Sigmoid colon (tissue), 3 donors: ENCODE results near the gene SH3RF3.

ENCODE experiments used
- POLR2A ChIP-seq, 2 donors: fragments of 450-650 bp; IDR thresholded peaks; one replicate each; pipeline ENCODE4 v1.6.1; 2016; ENCODE audit warnings: antibody characterized with exemption in 2 of 2, mild to moderate bottlenecking in 2 of 2, moderate library complexity in 2 of 2
- TF ChIP-seq, protein P1 (sequence below), 4 experiments: fragments of 450-650 bp in 3 of 4; fragments of 200-600 bp in 1 of 4; IDR thresholded peaks; one replicate each; pipeline ENCODE4 v1.5.1; 2016 to 2019; ENCODE audit warnings: antibody characterized with exemption in 4 of 4, mild to moderate bottlenecking in 3 of 4, moderate library complexity in 2 of 4

DNA sequence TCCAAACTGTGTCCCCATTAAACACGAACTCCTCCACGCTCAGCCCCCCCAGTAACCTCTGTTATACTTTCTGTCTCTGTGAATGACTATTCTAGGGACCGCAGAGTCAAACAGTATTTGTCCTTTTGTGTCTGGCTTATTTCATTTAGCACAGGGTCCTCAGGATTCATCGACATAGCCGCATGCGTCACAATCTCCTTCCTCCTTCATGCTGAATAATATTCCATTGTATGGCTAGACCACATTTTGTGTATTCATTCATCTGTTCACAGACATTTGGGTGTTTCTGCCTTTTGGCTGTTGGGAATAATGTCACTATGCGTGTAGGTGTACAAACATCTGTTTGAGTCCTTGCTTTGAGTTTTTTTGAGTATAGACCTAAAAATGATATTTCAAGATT, 80.9 kb downstream of the SH3RF3 start:
- no peak for TF ChIP-seq POLR2A (IDR thresholded peaks at IDR 0.05)
- TF ChIP-seq, protein P1, sequence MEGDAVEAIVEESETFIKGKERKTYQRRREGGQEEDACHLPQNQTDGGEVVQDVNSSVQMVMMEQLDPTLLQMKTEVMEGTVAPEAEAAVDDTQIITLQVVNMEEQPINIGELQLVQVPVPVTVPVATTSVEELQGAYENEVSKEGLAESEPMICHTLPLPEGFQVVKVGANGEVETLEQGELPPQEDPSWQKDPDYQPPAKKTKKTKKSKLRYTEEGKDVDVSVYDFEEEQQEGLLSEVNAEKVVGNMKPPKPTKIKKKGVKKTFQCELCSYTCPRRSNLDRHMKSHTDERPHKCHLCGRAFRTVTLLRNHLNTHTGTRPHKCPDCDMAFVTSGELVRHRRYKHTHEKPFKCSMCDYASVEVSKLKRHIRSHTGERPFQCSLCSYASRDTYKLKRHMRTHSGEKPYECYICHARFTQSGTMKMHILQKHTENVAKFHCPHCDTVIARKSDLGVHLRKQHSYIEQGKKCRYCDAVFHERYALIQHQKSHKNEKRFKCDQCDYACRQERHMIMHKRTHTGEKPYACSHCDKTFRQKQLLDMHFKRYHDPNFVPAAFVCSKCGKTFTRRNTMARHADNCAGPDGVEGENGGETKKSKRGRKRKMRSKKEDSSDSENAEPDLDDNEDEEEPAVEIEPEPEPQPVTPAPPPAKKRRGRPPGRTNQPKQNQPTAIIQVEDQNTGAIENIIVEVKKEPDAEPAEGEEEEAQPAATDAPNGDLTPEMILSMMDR (IDR thresholded peaks at IDR 0.05), result no peak
